ENCODE data around the gene MYRIP.
A peak's percentile ranks its signal among the peaks of the same experiment; 100 is the strongest.
"Not testable (repeated sequence)": the region's sequence is repeated elsewhere in the genome, so short reads cannot be mapped to it uniquely, and the experiment has no call there.

MYRIP gene

DNA sequence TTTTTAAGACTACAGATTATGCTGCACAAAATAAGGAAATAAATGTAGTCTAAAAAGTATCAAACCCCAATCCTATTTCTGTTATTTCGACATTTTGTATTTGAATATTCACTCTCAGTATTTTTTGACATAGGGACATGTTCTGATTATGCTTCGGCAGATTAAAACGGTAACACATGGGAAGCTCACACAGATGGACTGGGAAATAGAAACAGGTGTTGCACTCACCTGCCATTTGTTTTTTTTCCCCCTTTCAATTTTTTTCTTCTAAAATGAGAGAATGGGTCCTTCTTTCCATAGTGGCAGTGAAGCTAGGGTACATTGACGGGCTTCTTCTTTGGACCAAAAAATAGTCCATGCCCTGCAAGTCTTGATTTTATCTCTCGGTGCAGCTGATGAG is 163.1 kb downstream of the MYRIP start:
- no peak for DNase-seq

GRCh38 chr3:39977058-39977794 is 167.8 kb downstream of the MYRIP start:
- no peak for DNase-seq

DNA sequence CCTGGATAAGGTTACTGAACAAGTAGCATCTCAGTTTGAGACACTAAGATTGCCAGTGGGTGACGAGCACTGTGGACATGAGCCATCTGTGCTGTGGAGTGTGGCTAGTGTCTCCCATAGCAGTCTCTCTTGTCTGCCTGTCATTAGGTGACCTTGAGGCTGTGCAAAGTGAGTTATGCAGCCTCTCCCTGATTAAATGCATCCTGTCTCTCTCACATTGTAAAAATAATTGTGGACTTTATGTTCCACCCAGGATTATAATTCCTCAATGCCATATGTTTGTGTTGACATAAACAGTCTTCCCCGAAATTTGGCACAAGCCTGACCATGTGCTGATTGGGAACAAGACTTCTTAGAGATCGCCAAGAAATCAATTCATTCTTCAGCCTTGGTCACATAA is 168.9 kb downstream of the MYRIP start:
- no peak for DNase-seq

GRCh38 chr3:39980058-39980457 is 170.6 kb downstream of the MYRIP start:
- DNase-seq, result no peak

DNA sequence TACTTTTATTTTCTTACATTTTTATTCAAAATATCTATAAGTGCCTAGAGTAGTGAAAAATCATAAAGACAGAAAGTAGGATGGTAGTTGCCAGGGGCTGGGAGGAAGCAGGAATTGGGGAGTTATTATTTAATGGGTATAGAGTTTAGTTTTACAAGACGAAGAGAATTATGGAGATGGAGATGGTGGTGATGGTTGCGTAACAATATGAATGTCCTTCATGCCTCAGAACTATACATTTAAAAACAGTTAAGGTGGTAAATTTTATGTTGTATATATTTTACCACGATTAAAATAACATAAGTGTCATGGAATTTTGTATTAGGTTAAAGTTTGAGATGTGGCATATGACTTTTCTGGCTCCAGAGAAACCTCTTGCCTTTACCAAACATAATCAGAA is 171.4 kb downstream of the MYRIP start:
- DNase-seq, result no peak

- no peak for DNase-seq
These were observed 172.3 kb downstream of the MYRIP start for GRCh38 chr3:39981547-39982184.

GRCh38 chr3:39982665-39983357 is 173.4 kb downstream of the MYRIP start:
- no peak for DNase-seq

- no peak for DNase-seq
These were observed 180.3 kb downstream of the MYRIP start for GRCh38 chr3:39989746-39990145.

- DNase-seq, result peak; percentile 17
These were observed 181.1 kb downstream of the MYRIP start for GRCh38 chr3:39990532-39990931.

DNA sequence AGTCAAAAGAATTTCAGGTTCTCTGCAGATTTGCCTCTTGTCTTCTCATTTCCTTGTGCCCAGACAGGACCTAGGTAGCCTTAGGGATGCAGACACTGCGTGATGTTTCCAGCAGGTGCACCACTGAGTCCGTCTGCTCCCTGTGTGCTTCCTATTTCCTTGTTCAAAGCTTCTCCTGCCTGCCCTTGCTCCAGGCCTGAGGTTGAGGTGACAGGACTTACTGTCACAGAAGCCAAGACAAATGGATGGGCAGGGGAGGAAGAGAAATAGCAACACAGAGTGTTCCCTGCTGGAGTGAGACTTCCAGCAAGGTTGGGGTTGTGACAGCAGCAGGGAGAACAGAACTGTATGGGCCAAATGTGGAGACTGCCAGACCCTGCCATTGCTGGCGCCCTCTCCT is 199.4 kb downstream of the MYRIP start:
- no peak for DNase-seq

GRCh38 chr3:40009991-40010390 is 200.6 kb downstream of the MYRIP start:
- no peak for DNase-seq

- DNase-seq, result no peak
These were observed 203.0 kb downstream of the MYRIP start for GRCh38 chr3:40012381-40012780.

GRCh38 chr3:40016391-40016790 is 207.0 kb downstream of the MYRIP start:
- DNase-seq, result no peak

- no peak for DNase-seq
These were observed 209.0 kb downstream of the MYRIP start for GRCh38 chr3:40018369-40018768.

DNA sequence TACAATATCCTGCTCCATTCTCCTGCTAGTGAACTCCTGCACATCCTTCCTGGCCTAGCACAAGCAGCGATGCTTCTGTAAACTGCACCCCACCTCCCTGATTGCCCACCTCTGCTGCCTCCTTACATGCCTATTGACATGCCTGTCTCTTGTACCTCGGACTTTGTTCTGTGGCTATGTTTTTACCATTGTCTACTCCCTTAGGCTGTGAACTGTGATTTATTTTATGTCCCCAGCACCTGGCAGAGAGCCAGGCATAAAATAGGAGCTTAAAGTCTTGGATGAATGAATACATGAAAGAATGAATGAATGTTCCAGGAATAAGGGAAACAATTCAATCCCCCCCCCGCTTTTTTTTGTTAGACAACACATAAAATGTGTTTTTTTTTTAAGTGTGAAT is 210.0 kb downstream of the MYRIP start:
- no peak for DNase-seq

DNA sequence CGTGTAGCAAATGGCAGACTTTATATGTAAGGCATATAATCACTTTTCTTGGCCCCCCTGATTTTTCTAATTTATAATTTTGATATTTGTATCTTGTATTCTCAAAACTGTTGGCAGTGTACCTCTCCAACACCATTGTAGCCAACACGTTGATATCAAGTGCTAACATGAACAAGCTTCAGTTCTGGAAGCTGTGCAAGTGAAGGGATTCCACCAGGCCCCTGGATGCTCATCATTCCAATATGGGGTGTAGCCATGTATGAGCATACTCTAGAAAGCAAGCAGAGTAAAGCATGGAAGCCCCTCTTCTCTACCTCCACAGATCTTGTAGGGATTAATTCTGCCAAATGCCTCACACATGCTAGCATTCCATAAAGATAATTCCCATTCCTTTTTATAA is 211.3 kb downstream of the MYRIP start:
- DNase-seq, result no peak

DNA sequence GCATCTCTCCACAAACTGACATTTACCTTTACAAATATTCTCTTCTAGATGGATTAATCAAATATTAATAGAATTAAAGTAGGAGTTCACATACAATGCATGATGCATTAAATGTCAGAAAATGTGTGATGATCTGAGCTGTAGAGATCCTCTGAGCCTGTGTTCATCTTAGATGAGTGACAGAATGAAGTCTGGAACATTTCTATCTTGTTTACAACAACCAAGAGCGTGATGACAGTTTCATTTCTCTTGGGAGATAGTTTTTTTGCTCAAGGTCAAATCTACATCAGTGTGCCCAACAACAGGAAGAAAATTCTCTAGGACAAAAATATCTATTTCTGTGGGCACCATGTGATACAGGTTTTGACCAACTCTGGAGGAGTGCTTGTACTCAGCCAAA is 211.9 kb downstream of the MYRIP start:
- no peak for DNase-seq

- DNase-seq, result no peak
These were observed 213.0 kb downstream of the MYRIP start for GRCh38 chr3:40022297-40022827.

DNA sequence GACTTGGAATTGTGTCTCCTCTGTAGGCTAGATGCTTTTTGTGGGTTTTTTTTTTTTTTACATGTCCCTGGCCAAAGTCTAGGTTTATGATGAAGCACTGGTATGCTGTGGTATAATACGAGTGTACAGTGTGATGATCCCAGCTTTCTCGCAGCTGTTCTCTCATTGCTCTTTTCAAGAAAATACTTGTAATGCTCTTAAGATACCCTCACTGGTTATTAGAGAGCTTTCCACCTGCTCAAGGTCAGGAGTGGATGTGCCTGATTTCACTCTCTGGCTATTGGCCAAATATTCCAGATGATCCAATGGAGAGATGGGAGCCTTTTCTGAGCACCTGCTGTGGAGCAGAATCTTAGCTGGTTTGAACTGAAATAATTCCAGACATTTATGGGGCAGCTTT is 215.1 kb downstream of the MYRIP start:
- no peak for DNase-seq

GRCh38 chr3:40025892-40026291 is 216.5 kb downstream of the MYRIP start:
- DNase-seq, result not testable (repeated sequence)

GRCh38 chr3:40035177-40035576 is 225.8 kb downstream of the MYRIP start:
- no peak for DNase-seq

DNA sequence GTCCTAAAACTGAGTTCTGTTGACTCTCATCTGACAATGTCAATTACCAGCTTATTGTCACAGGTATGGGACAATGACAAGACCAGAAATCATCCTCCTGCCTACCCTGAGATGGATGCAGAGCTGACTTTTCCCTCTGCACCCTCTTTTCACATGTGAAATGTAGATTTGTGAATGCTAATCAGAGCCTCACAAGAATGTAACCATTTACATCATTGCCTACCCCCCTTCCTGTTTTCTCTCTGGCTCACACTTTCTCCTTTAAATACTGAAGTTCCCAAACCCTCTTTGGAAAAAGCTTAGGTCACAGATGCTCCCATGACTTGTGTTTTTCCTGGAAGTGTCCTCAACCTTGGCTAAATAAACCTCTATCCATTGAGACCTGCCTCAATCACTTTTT is 228.2 kb downstream of the MYRIP start:
- DNase-seq, result no peak

DNA sequence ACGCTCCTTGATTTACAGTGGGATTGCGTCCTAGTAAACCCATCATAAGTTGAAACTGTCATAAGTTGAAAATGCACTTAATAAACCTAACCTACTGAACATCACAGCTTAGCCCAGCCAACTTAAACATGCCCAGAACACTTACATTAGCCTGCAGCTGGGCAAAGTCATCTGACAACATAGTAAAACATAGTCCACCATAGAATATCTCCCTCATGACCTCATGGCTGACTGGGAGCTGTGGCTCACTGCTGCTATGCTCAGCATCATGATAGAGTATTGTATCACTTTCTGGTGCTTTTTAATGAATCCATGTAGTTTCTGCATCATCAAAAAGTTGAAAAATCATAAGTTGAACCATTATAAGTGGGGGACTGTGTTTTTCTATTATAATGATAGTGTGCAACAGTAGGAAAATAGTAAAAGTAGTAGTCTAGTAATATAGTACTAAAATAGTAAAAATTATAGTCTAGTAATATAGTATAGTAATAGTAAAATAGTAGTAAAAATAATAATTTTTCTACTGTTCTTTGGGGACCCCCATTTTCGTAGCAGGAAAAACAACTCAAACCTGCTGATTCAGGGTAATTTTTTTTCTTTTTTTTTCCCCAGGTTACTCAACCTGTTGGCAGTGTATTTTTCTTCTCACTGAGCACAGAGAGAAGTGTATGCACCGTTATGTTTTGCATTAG is 233.5 kb downstream of the MYRIP start:
- DNase-seq, result no peak

DNA sequence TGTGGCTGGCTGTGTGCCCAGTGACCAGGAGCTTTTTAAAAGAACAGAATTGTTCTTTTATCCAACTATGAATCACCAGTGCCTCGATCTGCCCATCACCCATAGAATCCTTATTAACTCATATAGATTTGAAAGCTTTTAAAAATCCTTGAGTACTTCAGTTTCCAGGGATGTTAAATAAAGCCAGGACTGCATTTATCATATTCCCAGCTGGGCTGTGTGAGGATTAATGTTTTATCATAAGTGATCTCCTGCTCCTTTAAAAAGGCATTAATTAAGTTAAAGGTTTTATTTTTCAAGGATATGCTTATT is 234.0 kb downstream of the MYRIP start:
- DNase-seq, result no peak

Data from COR-L47 (cell line).